Ishikawa (cell line): ENCODE results near the gene ZBTB20.

Experiments used
- EP300 ChIP-seq: IDR thresholded peaks from 2 replicates; pipeline ENCODE4 v1.6.1; 2012; ENCODE audit warnings: borderline replicate concordance
- FOXM1 ChIP-seq: IDR thresholded peaks from 2 replicates; pipeline ENCODE4 v1.6.1; 2012; ENCODE audit warnings: low read depth, borderline replicate concordance

- TF ChIP-seq FOXM1, result no peak
- no peak for TF ChIP-seq EP300
Measured at GRCh38 chr3:114362815-114363214, 784.3 kb downstream of the ZBTB20 start.
